Kidney epithelial cell (primary cell): ENCODE results near the gene RNH1. TPM values are rescaled to one million over a fixed set of nuclear protein-coding genes. Genes with fewer than 3 reads are reported as not detected.
A peak's percentile ranks its signal among the peaks of the same experiment; 100 is the strongest.

Experiments used
- DNase-seq: peaks from one replicate; pipeline ENCODE4 v3.0.0-alpha.2; 2010; ENCODE audit warnings: low read depth
- H3K27me3 ChIP-seq: 2 replicates; pipeline ENCODE4 v1.6.0; 2011; ENCODE audit warnings: low read length; ENCODE audit not compliant: control insufficient read depth, insufficient read depth
- H3K36me3 ChIP-seq: 2 replicates; pipeline ENCODE4 v1.5.1; 2011; ENCODE audit warnings: low read length; ENCODE audit not compliant: control insufficient read depth, insufficient read depth
- H3K4me3 ChIP-seq: 2 replicates; pipeline ENCODE4 v1.5.1; 2011; ENCODE audit warnings: low read depth, mild to moderate bottlenecking, control low read depth, low read length
- CTCF ChIP-seq: IDR thresholded peaks from 2 replicates; pipeline ENCODE4 v1.5.1; 2011; ENCODE audit warnings: mild to moderate bottlenecking, moderate library complexity, low read length, control low read depth, inconsistent platforms; ENCODE audit not compliant: insufficient read depth, poor library complexity, severe bottlenecking
- total RNA-seq: library from RNA; depleted of rRNA; stranded (reverse); fragments of >200 nt; gene quantifications from 2 replicates; pipeline ENCODE4 v1.2.3, GENCODE V29; 2015

Gene RNH1
- total RNA-seq, 1 donor from 2014 or later, result 229 TPM

GRCh38 chr11:535210-535518, 28.1 kb upstream of the RNH1 start:
- Histone ChIP-seq H3K4me3 (peak overlapping the region; percentile 64), H3K27me3 (no peaks in the 10 kb centered on the region), H3K36me3 (no peaks in the 10 kb centered on the region)
- no peak for DNase-seq
- no peak for TF ChIP-seq CTCF

- no peaks in the 10 kb centered on the region for H3K27me3 ChIP-seq
- peak overlapping the region; percentile 64 for H3K4me3 ChIP-seq
- no peak for TF ChIP-seq CTCF
- DNase-seq, result no peak
- H3K36me3 ChIP-seq, result no peaks in the 10 kb centered on the region
Observed at GRCh38 chr11:534396-535209, 27.6 kb upstream of the RNH1 start.

GRCh38 chr11:533586-534395, 26.7 kb upstream of the RNH1 start:
- TF ChIP-seq CTCF, result no peak
- no peak for DNase-seq
- no peaks in the 10 kb centered on the region for H3K36me3 ChIP-seq
- no peaks in the 10 kb centered on the region for H3K27me3 ChIP-seq
- peak overlapping the region; percentile 64 for H3K4me3 ChIP-seq

GRCh38 chr11:532986-533585, 26.0 kb upstream of the RNH1 start:
- Histone ChIP-seq H3K4me3 (no peak overlapping the region), H3K27me3 (no peaks in the 10 kb centered on the region), H3K36me3 (no peaks in the 10 kb centered on the region)
- no peak for TF ChIP-seq CTCF
- no peak for DNase-seq

- TF ChIP-seq CTCF, result no peak
- H3K36me3 ChIP-seq, result no peaks in the 10 kb centered on the region
- DNase-seq, result no peak
- H3K27me3 ChIP-seq, result no peaks in the 10 kb centered on the region
- no peak overlapping the region for H3K4me3 ChIP-seq
Observed at GRCh38 chr11:532527-532985, 25.5 kb upstream of the RNH1 start.
